DND-41 (cell line): ENCODE data around the gene CFLAR.
"Not testable (repeated sequence)": the region's sequence is repeated elsewhere in the genome, so short reads cannot be mapped to it uniquely, and the experiment has no call there.

Source experiments
- ATAC-seq: fragments of 200-7000 bp; cut with Tn5 transposase; 3 replicates; pipeline ENCODE4 v1.9.1; 2021; ENCODE audit warnings: low read depth; ENCODE audit not compliant: insufficient read depth
- DNase-seq: peaks from one replicate; pipeline ENCODE4 v3.0.0-alpha.2; 2020
- H2AFZ ChIP-seq: 2 replicates; pipeline ENCODE4 v1.6.0; 2012; ENCODE audit warnings: low read depth, low read length
- H3K27ac ChIP-seq: 2 replicates; pipeline ENCODE4 v1.5.1; 2012; ENCODE audit warnings: low read length, inconsistent platforms
- H3K27me3 ChIP-seq: fragments of 200-600 bp; sonication (generic); 2 replicates; pipeline ENCODE4 v1.6.0; 2012; ENCODE audit warnings: low read length, mild to moderate bottlenecking, inconsistent platforms; ENCODE audit not compliant: insufficient read depth, poor library complexity
- H3K36me3 ChIP-seq: 2 replicates; pipeline ENCODE4 v1.5.1; 2012; ENCODE audit warnings: low read length, inconsistent platforms; ENCODE audit not compliant: insufficient read depth
- H3K4me1 ChIP-seq: 2 replicates; pipeline ENCODE4 v1.5.1; 2012; ENCODE audit warnings: mild to moderate bottlenecking, low read length; ENCODE audit not compliant: insufficient read depth
- H3K4me2 ChIP-seq: 2 replicates; pipeline ENCODE4 v1.6.0; 2012; ENCODE audit warnings: mild to moderate bottlenecking, moderate library complexity, low read length, inconsistent platforms; ENCODE audit not compliant: insufficient read depth
- H3K4me3 ChIP-seq, 2 experiments: fragments of 200-600 bp in 1 of 2; shearing (Covaris generic) in 1 of 2; 2 replicates each; pipeline ENCODE4 v1.5.1; 2012 to 2016; ENCODE audit warnings: inconsistent platforms in 2 of 2, low read length in 2 of 2, mild to moderate bottlenecking in 2 of 2, low read depth in 1 of 2, moderate library complexity in 1 of 2
- H3K79me2 ChIP-seq: 2 replicates; pipeline ENCODE4 v1.6.0; 2012; ENCODE audit warnings: low read length, inconsistent platforms; ENCODE audit not compliant: insufficient read depth
- H3K9ac ChIP-seq: 2 replicates; pipeline ENCODE4 v1.6.0; 2012; ENCODE audit warnings: low read depth, mild to moderate bottlenecking, inconsistent platforms, low read length, moderate library complexity
- H3K9me3 ChIP-seq: 2 replicates; pipeline ENCODE4 v1.5.1; 2012; ENCODE audit warnings: low read length, moderate library complexity, mild to moderate bottlenecking, inconsistent platforms; ENCODE audit not compliant: insufficient read depth, severe bottlenecking
- H4K20me1 ChIP-seq: 2 replicates; pipeline ENCODE4 v1.6.0; 2012; ENCODE audit warnings: low read length; ENCODE audit not compliant: insufficient read depth
- CTCF ChIP-seq: IDR thresholded peaks from 2 replicates; pipeline ENCODE4 v1.5.1; 2012; ENCODE audit warnings: borderline replicate concordance, low read length, moderate library complexity, mild to moderate bottlenecking; ENCODE audit not compliant: poor library complexity, severe bottlenecking; ENCODE audit errors: extremely low read depth
- EZH2 ChIP-seq: IDR thresholded peaks from 3 replicates; pipeline ENCODE4 v1.6.1; 2012; ENCODE audit warnings: borderline replicate concordance, low read depth, mild to moderate bottlenecking, moderate library complexity, low read length, inconsistent platforms; ENCODE audit not compliant: severe bottlenecking

The CFLAR gene

GRCh38 chr2:201180010-201180409 lies 64.0 kb downstream of the CFLAR start:
- Histone ChIP-seq H3K9ac (no peak overlapping the region), H3K4me1 (peaks cover 22% of the 10 kb centered on the region), H3K79me2 (peaks cover 19% of the 10 kb centered on the region), H3K36me3 (no peaks in the 10 kb centered on the region), H3K4me3 (no peak overlapping the region), H3K9me3 (peaks cover 6% of the 10 kb centered on the region), H3K27me3 (no peaks in the 10 kb centered on the region), H4K20me1 (no peaks in the 10 kb centered on the region), H3K4me2 (no peak overlapping the region), H3K27ac (no peak overlapping the region), H2AFZ (peak overlapping the region; percentile 30; the same call in 1 of the 2 replicates)
- no peak for DNase-seq
- no peak for ATAC-seq
- no peak for TF ChIP-seq EZH2
- no peak for TF ChIP-seq CTCF

- Histone ChIP-seq H3K9me3 (peaks cover 4% of the 10 kb centered on the region), H4K20me1 (no peaks in the 10 kb centered on the region), H3K4me3 (peak within 1 kb of the TSS; percentile 51 to 65), H3K4me1 (peaks cover 33% of the 10 kb centered on the region), H3K36me3 (peaks cover 11% of the 10 kb centered on the region), H3K4me2 (peak within 1 kb of the TSS; percentile 79), H3K27ac (peak within 1 kb of the TSS; percentile 79), H2AFZ (peak within 1 kb of the TSS; percentile 83), H3K9ac (peak within 1 kb of the TSS; percentile 65), H3K27me3 (no peaks in the 10 kb centered on the region), H3K79me2 (peaks cover 26% of the 10 kb centered on the region)
- TF ChIP-seq CTCF (peak; percentile 76), EZH2 (no peak)
- peak; percentile 87 for ATAC-seq
- DNase-seq, result peak; percentile 44
These were observed 66.8 kb downstream of the CFLAR start, which contains the start of gene CASP10 for GRCh38 chr2:201182650-201183364. CASP10 (plus strand) TSS chr2:201183141; CDS start chr2:201185778, 2,637 bp downstream.

GRCh38 chr2:201183365-201183727 lies 67.4 kb downstream of the CFLAR start:
- Histone ChIP-seq H3K4me1 (peaks cover 33% of the 10 kb centered on the region), H4K20me1 (no peaks in the 10 kb centered on the region), H3K27ac (peak overlapping the region; percentile 79), H3K36me3 (peaks cover 13% of the 10 kb centered on the region), H2AFZ (peak overlapping the region; percentile 83), H3K79me2 (peaks cover 26% of the 10 kb centered on the region), H3K27me3 (no peaks in the 10 kb centered on the region), H3K9me3 (no peaks in the 10 kb centered on the region), H3K4me3 (peak overlapping the region; percentile 51 to 65), H3K9ac (peak overlapping the region; percentile 65), H3K4me2 (peak overlapping the region; percentile 79)
- DNase-seq, result no peak
- TF ChIP-seq EZH2 (no peak), CTCF (no peak)
- ATAC-seq, result peak; percentile 47

GRCh38 chr2:201183835-201184234 lies 67.9 kb downstream of the CFLAR start:
- Histone ChIP-seq H2AFZ (peak overlapping the region; percentile 44), H3K79me2 (peaks cover 26% of the 10 kb centered on the region), H3K4me3 (peak overlapping the region; percentile 51 to 65; a peak in 3 of 4 replicates), H3K36me3 (peaks cover 16% of the 10 kb centered on the region), H3K4me2 (peak overlapping the region; percentile 79), H3K9ac (peak overlapping the region; percentile 65), H3K4me1 (peaks cover 33% of the 10 kb centered on the region), H3K27ac (peak overlapping the region; percentile 30; the same call in 1 of the 2 replicates)
- not testable (repeated sequence) for H3K9me3 ChIP-seq, H4K20me1 ChIP-seq, H3K27me3 ChIP-seq
- ATAC-seq (peak; percentile 66), DNase-seq (peak; percentile 51)

- Histone ChIP-seq H3K36me3 (peaks cover 16% of the 10 kb centered on the region), H2AFZ (peak overlapping the region; percentile 44), H3K4me3 (peak overlapping the region in 1 of 2 experiments; percentile 65; a peak in 3 of 4 replicates), H3K79me2 (peaks cover 26% of the 10 kb centered on the region), H3K9ac (peak overlapping the region; percentile 65), H3K27ac (peak overlapping the region; percentile 30; the same call in 1 of the 2 replicates), H3K4me2 (peak overlapping the region; percentile 79), H3K4me1 (peaks cover 33% of the 10 kb centered on the region)
- DNase-seq, H4K20me1 ChIP-seq, ATAC-seq, H3K9me3 ChIP-seq, H3K27me3 ChIP-seq: not testable (repeated sequence)
These were observed 68.3 kb downstream of the CFLAR start for GRCh38 chr2:201184248-201184647.
